NCI-H2171 (cell line): Measurements from ENCODE around the gene ADORA2A.

Experiments used
- DNase-seq: peaks from one replicate; lab custom pipeline; 2025; lab: John Stamatoyannopoulos, UW

ADORA2A gene

GRCh38 chr22:24453853-24454252 lies 26.5 kb downstream of the ADORA2A start:
- no peak for DNase-seq

- no peak for DNase-seq
Measured at GRCh38 chr22:24455039-24455438, 27.6 kb downstream of the ADORA2A start.

- no peak for DNase-seq
Measured at GRCh38 chr22:24455751-24456426, 28.5 kb downstream of the ADORA2A start.

- no peak for DNase-seq
Measured at GRCh38 chr22:24457894-24458420, 30.6 kb downstream of the ADORA2A start.

GRCh38 chr22:24459911-24460310 lies 32.5 kb downstream of the ADORA2A start:
- no peak for DNase-seq

GRCh38 chr22:24460418-24461089 lies 33.2 kb downstream of the ADORA2A start:
- DNase-seq: no peak

- DNase-seq: no peak
Measured at GRCh38 chr22:24463071-24463760, 35.8 kb downstream of the ADORA2A start.

- DNase-seq: no peak
Measured at GRCh38 chr22:24465566-24465965, 38.2 kb downstream of the ADORA2A start.

- no peak for DNase-seq
Measured at GRCh38 chr22:24465975-24466374, 38.6 kb downstream of the ADORA2A start.

- no peak for DNase-seq
Measured at GRCh38 chr22:24466716-24467328, 39.4 kb downstream of the ADORA2A start.

- no peak for DNase-seq
Measured at GRCh38 chr22:24467340-24467739, 39.9 kb downstream of the ADORA2A start.

GRCh38 chr22:24471570-24471969 lies 44.2 kb downstream of the ADORA2A start:
- DNase-seq: no peak

GRCh38 chr22:24473284-24473683 lies 45.9 kb downstream of the ADORA2A start:
- no peak for DNase-seq

- DNase-seq: no peak
Measured at GRCh38 chr22:24474221-24474620, 46.8 kb downstream of the ADORA2A start.

GRCh38 chr22:24474649-24475255 lies 47.4 kb downstream of the ADORA2A start:
- no peak for DNase-seq

GRCh38 chr22:24481641-24482040 lies 54.2 kb downstream of the ADORA2A start:
- no peak for DNase-seq

GRCh38 chr22:24482575-24482974 lies 55.2 kb downstream of the ADORA2A start:
- no peak for DNase-seq

- no peak for DNase-seq
Measured at GRCh38 chr22:24482998-24483397, 55.6 kb downstream of the ADORA2A start.

GRCh38 chr22:24483976-24484545 lies 56.7 kb downstream of the ADORA2A start:
- no peak for DNase-seq

GRCh38 chr22:24485170-24485569 lies 57.8 kb downstream of the ADORA2A start:
- no peak for DNase-seq

- DNase-seq: no peak
Measured at GRCh38 chr22:24485608-24486007, 58.2 kb downstream of the ADORA2A start.

- no peak for DNase-seq
Measured at GRCh38 chr22:24486501-24486921, 59.1 kb downstream of the ADORA2A start.
